Parathyroid adenoma (tissue), 2 donors: ENCODE data around the gene C2CD4B.

ENCODE experiments used
- H2AFZ ChIP-seq: fragments of 300-600 bp; sonication (generic); one replicate; pipeline ENCODE4 v1.7.0; 2017; ENCODE audit warnings: antibody characterized with exemption, mild to moderate bottlenecking
- H3K27ac ChIP-seq: fragments of 300-600 bp; sonication (generic); one replicate; pipeline ENCODE4 v1.7.0; 2017
- H3K27me3 ChIP-seq: fragments of 300-600 bp; sonication (generic); one replicate; pipeline ENCODE4 v1.7.0; 2017; ENCODE audit warnings: low read length; ENCODE audit not compliant: control insufficient read depth, insufficient read depth
- H3K36me3 ChIP-seq: fragments of 300-600 bp; sonication (generic); one replicate; pipeline ENCODE4 v1.7.0; 2017; ENCODE audit warnings: low read length; ENCODE audit not compliant: control insufficient read depth, insufficient read depth
- H3K4me1 ChIP-seq: fragments of 300-600 bp; sonication (generic); one replicate; pipeline ENCODE4 v1.7.0; 2017; ENCODE audit warnings: control low read depth
- H3K4me2 ChIP-seq: fragments of 300-600 bp; sonication (generic); one replicate; pipeline ENCODE4 v1.7.0; 2017; ENCODE audit warnings: low read length
- H3K4me3 ChIP-seq: fragments of 300-600 bp; sonication (generic); one replicate; pipeline ENCODE4 v1.7.0; 2017; ENCODE audit warnings: low read depth, low read length
- H3K79me2 ChIP-seq: fragments of 300-600 bp; sonication (generic); one replicate; pipeline ENCODE4 v1.7.0; 2017; ENCODE audit warnings: control low read depth
- H3K9ac ChIP-seq: fragments of 300-600 bp; sonication (generic); one replicate; pipeline ENCODE4 v1.7.0; 2017; ENCODE audit warnings: mild to moderate bottlenecking
- H3K9me3 ChIP-seq: fragments of 300-600 bp; sonication (generic); one replicate; pipeline ENCODE4 v1.7.0; 2017; ENCODE audit warnings: low read length; ENCODE audit not compliant: control insufficient read depth
- TF ChIP-seq, protein P1 (sequence below): fragments of 300-600 bp; sonication (generic); IDR thresholded peaks from one replicate; pipeline ENCODE4 v1.7.0; 2017; ENCODE audit warnings: antibody characterized with exemption, mild to moderate bottlenecking
- donor health status: primary hyperparathyroidism.

Gene C2CD4B

DNA sequence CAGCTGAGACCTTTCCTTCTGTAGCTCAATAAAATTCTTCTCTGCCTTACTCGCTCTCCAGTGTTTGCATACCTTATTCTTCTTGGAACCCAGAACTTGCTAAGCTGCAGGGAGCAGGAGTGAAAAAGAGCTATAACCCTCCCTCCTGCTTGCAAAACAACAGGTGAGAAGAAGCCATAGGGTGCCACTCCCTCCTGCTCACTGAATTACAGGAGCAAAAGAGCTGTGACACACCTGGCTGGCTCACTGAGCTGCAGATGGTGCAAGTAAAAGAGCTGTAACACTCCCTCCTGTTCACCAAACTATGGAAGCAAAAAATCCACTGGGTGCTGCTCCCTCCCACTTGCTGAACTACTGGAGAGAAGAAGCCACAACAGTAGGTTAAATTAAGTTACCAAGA lies 44.2 kb upstream of the C2CD4B start:
- Histone ChIP-seq H3K4me2 (no peak overlapping the region), H3K36me3 (no peaks in the 10 kb centered on the region), H3K9ac (no peak overlapping the region), H3K79me2 (no peaks in the 10 kb centered on the region), H3K4me1 (no peaks in the 10 kb centered on the region), H2AFZ (no peak overlapping the region), H3K27me3 (no peaks in the 10 kb centered on the region), H3K4me3 (no peak overlapping the region), H3K9me3 (no peaks in the 10 kb centered on the region), H3K27ac (no peak overlapping the region)
- TF ChIP-seq, protein P1, sequence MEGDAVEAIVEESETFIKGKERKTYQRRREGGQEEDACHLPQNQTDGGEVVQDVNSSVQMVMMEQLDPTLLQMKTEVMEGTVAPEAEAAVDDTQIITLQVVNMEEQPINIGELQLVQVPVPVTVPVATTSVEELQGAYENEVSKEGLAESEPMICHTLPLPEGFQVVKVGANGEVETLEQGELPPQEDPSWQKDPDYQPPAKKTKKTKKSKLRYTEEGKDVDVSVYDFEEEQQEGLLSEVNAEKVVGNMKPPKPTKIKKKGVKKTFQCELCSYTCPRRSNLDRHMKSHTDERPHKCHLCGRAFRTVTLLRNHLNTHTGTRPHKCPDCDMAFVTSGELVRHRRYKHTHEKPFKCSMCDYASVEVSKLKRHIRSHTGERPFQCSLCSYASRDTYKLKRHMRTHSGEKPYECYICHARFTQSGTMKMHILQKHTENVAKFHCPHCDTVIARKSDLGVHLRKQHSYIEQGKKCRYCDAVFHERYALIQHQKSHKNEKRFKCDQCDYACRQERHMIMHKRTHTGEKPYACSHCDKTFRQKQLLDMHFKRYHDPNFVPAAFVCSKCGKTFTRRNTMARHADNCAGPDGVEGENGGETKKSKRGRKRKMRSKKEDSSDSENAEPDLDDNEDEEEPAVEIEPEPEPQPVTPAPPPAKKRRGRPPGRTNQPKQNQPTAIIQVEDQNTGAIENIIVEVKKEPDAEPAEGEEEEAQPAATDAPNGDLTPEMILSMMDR = no peak

DNA sequence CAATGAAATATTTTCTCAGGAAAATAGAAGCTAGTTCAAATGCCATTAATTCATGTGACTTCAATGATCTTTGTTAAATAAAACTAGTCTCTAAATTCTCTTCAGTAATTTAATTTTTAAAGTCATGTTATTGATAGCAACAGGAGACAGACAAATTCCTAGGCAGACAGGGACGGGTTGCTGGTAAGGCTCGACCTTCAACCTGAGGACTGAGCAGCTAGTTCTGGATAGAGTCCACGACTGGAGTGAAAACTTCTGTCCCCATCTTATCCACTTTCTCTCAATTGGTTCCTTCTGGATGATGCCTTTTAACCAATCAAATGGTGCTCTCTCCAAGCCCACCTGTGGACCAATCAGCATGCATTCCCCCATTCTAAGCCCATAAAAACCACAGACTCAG lies 43.8 kb upstream of the C2CD4B start:
- H3K9me3 ChIP-seq = no peaks in the 10 kb centered on the region
- H3K4me2 ChIP-seq = no peak overlapping the region
- H3K36me3 ChIP-seq = no peaks in the 10 kb centered on the region
- H3K27ac ChIP-seq = no peak overlapping the region
- H3K79me2 ChIP-seq = no peaks in the 10 kb centered on the region
- no peaks in the 10 kb centered on the region for H3K27me3 ChIP-seq
- no peak overlapping the region for H2AFZ ChIP-seq
- no peaks in the 10 kb centered on the region for H3K4me1 ChIP-seq
- no peak overlapping the region for H3K4me3 ChIP-seq
- no peak overlapping the region for H3K9ac ChIP-seq
- TF ChIP-seq, protein P1 = no peak

DNA sequence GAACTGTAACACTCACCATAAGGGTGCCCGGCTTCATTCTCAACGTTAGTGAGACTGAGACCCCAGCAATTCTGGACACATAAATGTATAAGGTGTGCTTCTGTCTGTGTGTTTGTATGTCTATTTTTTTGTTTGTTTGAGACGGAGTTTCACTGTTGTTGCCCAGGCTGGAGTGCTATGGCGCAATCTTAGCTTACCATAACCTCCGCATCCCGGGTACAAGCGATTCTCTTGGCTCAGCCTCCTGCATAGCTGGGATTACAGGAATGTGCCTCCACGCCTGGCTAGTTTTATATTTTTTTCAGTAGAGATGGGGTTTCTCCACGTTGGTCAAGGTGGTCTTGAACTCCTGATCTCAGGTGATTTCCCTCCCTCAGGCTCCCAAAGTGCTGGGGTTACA lies 43.3 kb upstream of the C2CD4B start:
- no peak overlapping the region for H3K4me3 ChIP-seq
- H3K79me2 ChIP-seq = no peaks in the 10 kb centered on the region
- H3K9ac ChIP-seq = no peak overlapping the region
- H3K4me1 ChIP-seq = no peaks in the 10 kb centered on the region
- no peak overlapping the region for H3K4me2 ChIP-seq
- H3K36me3 ChIP-seq = no peaks in the 10 kb centered on the region
- H3K27ac ChIP-seq = no peak overlapping the region
- H2AFZ ChIP-seq = no peak overlapping the region
- H3K27me3 ChIP-seq = no peaks in the 10 kb centered on the region
- H3K9me3 ChIP-seq = no peaks in the 10 kb centered on the region
- TF ChIP-seq, protein P1 = no peak

DNA sequence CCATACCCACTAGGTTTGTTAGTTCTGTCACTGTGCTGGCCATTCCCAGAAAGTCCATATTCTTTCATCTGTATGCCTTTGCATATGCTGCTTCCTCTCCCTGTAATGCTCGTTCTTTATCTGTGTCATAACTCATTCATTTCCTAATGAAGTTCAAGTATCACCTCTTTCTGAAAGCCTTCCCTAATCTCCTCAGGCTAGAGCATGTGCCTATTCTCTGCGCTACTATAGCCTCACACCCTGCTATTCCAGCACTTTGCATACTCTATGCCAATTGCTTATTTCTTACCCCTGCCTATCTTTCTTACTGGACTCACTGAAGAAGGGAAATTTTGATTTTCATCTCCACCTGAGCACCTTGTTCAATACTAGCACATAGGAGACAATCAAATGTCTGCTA lies 25.6 kb upstream of the C2CD4B start:
- H3K9ac ChIP-seq = no peak overlapping the region
- H3K4me1 ChIP-seq = no peaks in the 10 kb centered on the region
- no peaks in the 10 kb centered on the region for H3K27me3 ChIP-seq
- H3K4me3 ChIP-seq = no peak overlapping the region
- H3K79me2 ChIP-seq = no peaks in the 10 kb centered on the region
- no peak overlapping the region for H3K27ac ChIP-seq
- H2AFZ ChIP-seq = no peak overlapping the region
- H3K4me2 ChIP-seq = no peak overlapping the region
- no peaks in the 10 kb centered on the region for H3K36me3 ChIP-seq
- no peaks in the 10 kb centered on the region for H3K9me3 ChIP-seq
- TF ChIP-seq, protein P1 = no peak

DNA sequence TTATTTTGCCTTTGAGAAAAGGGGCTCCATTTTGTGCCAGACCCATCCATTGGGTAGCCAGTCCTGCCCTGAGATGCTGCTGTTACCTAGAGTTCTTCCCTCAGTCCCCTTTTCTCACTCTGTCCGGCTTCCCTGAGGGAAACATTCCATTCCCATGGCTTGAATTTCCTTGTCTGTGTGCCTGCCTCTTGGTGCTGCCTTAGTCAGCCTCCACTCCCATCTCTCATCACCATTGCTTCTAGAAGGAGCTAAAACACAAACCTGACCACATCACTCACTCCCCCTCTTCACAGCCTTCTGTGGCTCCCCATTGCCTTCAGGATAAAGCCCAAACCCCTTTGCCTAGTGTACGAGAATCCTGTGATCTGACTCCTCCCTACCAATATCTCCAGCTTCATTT lies 25.2 kb upstream of the C2CD4B start:
- H2AFZ ChIP-seq = no peak overlapping the region
- H3K4me2 ChIP-seq = no peak overlapping the region
- no peak overlapping the region for H3K9ac ChIP-seq
- TF ChIP-seq, protein P1 = no peak
- no peaks in the 10 kb centered on the region for H3K27me3 ChIP-seq
- no peaks in the 10 kb centered on the region for H3K79me2 ChIP-seq
- no peaks in the 10 kb centered on the region for H3K4me1 ChIP-seq
- H3K27ac ChIP-seq = no peak overlapping the region
- no peaks in the 10 kb centered on the region for H3K9me3 ChIP-seq
- no peak overlapping the region for H3K4me3 ChIP-seq
- no peaks in the 10 kb centered on the region for H3K36me3 ChIP-seq
